DOHH2 (cell line): Measurements from ENCODE around the gene ANKRD16.

Experiments
- EZH2phosphoT487 ChIP-seq: fragments of 200-600 bp; sonication (generic); IDR thresholded peaks from 2 replicates; pipeline ENCODE4 v1.6.1; 2017; ENCODE audit warnings: borderline replicate concordance, mild to moderate bottlenecking, antibody characterized with exemption, low read length, moderate library complexity, mixed read lengths
- TF ChIP-seq, protein P1 (sequence below): fragments of 200-600 bp; sonication (generic); IDR thresholded peaks from one replicate; pipeline ENCODE4 v1.5.1; 2014; ENCODE audit warnings: antibody characterized with exemption, mild to moderate bottlenecking, low read depth, low read length; ENCODE audit not compliant: poor library complexity, severe bottlenecking

DNA sequence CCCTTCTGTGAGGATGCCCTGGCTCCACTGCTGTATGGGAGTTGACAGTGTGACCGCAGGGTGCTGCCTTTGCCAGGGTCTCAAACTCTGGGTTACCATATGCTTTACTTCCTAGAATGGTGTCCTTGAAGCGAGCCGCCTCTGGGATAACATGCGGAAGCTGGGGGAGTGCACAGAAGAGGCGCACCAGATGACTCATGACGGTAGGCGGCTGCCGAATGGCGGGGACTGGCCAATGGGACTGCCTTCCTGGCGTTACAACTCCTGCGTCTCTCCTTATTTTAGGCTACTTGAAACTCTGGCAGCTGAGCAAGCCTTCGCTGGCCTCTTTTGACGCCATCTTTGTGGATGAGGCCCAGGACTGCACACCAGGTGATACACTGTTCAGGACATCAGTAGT lies 27.6 kb upstream of the ANKRD16 start:
- TF ChIP-seq, protein P1, sequence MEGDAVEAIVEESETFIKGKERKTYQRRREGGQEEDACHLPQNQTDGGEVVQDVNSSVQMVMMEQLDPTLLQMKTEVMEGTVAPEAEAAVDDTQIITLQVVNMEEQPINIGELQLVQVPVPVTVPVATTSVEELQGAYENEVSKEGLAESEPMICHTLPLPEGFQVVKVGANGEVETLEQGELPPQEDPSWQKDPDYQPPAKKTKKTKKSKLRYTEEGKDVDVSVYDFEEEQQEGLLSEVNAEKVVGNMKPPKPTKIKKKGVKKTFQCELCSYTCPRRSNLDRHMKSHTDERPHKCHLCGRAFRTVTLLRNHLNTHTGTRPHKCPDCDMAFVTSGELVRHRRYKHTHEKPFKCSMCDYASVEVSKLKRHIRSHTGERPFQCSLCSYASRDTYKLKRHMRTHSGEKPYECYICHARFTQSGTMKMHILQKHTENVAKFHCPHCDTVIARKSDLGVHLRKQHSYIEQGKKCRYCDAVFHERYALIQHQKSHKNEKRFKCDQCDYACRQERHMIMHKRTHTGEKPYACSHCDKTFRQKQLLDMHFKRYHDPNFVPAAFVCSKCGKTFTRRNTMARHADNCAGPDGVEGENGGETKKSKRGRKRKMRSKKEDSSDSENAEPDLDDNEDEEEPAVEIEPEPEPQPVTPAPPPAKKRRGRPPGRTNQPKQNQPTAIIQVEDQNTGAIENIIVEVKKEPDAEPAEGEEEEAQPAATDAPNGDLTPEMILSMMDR = no peak
- no peak for TF ChIP-seq EZH2phosphoT487
